ENCODE data around the gene FOXA3.
A peak's percentile ranks its signal among the peaks of the same experiment; 100 is the strongest.

The FOXA3 gene

DNA sequence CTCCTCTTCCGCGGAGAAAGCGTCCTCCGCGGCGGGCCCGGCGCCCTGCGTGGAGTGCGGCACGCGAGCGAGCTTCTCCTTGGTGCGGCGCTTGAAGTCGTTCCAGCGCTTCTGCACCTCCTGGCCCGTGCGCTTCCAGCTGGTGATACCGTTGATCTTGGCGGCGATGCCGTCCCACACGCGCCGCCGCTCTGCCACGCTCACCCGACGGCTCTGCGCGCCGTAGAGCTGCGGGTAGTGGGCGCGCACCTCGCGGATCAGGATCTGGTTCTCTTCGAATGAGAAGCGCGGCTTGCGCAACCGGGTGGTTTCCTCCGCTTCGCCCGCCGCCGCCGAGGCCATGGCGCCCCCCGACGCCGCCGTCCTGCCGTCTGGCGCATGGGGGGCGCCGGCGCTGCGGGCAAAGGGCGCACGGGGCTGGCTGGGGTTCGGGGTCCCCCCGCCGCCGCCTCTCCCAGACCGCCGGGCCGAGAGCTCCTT is 37.3 kb downstream of the FOXA3 start:
- Histone ChIP-seq H3K4me1 (ENCODE audit: insufficient read depth, low read length) (peaks cover 27% of the 10 kb centered on the region), H3K79me2 (ENCODE audit: insufficient read depth, low read length) (peaks cover 28% of the 10 kb centered on the region), H3K27me3 (ENCODE audit: insufficient read depth, low read length, poor library complexity) (no peaks in the 10 kb centered on the region), H2AFZ (ENCODE audit: low read depth, low read length) (no peak overlapping the region), H3K4me2 (ENCODE audit: insufficient read depth, low read length) (peak overlapping the region; percentile 68), H3K36me3 (ENCODE audit: insufficient read depth, low read length) (peaks cover 38% of the 10 kb centered on the region), H3K27ac (ENCODE audit: low read length) (no peak overlapping the region), H3K9ac (ENCODE audit: low read depth, low read length) (peak overlapping the region; percentile 80; the same call in 1 of the 2 replicates), H3K9me3 (ENCODE audit: insufficient read depth, low read length, severe bottlenecking) (no peaks in the 10 kb centered on the region), H3K4me3 (ENCODE audit: low read depth in 1 of 2, low read length in 2 of 2) (peak overlapping the region; percentile 71 to 87; a peak in 3 of 4 replicates), H4K20me1 (ENCODE audit: insufficient read depth, low read length) (0 out of 2 replicates have a peak, but pooled peaks cover 4% of the 10 kb centered on the region)
- no peak for ATAC-seq (ENCODE audit: insufficient read depth, low read depth)
- DNase-seq: peak; percentile 48
- TF ChIP-seq CTCF (IDR thresholded peaks at IDR 0.05; ENCODE audit: borderline replicate concordance, extremely low read depth, low read length, poor library complexity, severe bottlenecking): no peak
- no peak for TF ChIP-seq EZH2 (IDR thresholded peaks at IDR 0.05; ENCODE audit: borderline replicate concordance, low read depth, low read length, severe bottlenecking)

GRCh38 chr19:45901912-45902650 is 38.0 kb downstream of the FOXA3 start, which contains the start of gene MYPOP:
Gene MYPOP (minus strand): TSS chr19:45902613. CDS start chr19:45901773, 840 bp downstream.
- TF ChIP-seq EZH2 (IDR thresholded peaks at IDR 0.05; ENCODE audit: borderline replicate concordance, low read depth, low read length, severe bottlenecking): no peak
- no peak for TF ChIP-seq CTCF (IDR thresholded peaks at IDR 0.05; ENCODE audit: borderline replicate concordance, extremely low read depth, low read length, poor library complexity, severe bottlenecking)
- Histone ChIP-seq H3K9ac (ENCODE audit: low read depth, low read length) (peak within 1 kb of the TSS; percentile 80), H3K4me1 (ENCODE audit: insufficient read depth, low read length) (peaks cover 27% of the 10 kb centered on the region), H3K4me2 (ENCODE audit: insufficient read depth, low read length) (peak within 1 kb of the TSS; percentile 87), H3K27me3 (ENCODE audit: insufficient read depth, low read length, poor library complexity) (no peaks in the 10 kb centered on the region), H3K79me2 (ENCODE audit: insufficient read depth, low read length) (peaks cover 28% of the 10 kb centered on the region), H3K27ac (ENCODE audit: low read length) (peak within 1 kb of the TSS; percentile 85), H3K4me3 (ENCODE audit: low read depth in 1 of 2, low read length in 2 of 2) (peak within 1 kb of the TSS; percentile 71 to 87; a peak in 3 of 4 replicates), H4K20me1 (ENCODE audit: insufficient read depth, low read length) (0 out of 2 replicates have a peak, but pooled peaks cover 4% of the 10 kb centered on the region), H3K9me3 (ENCODE audit: insufficient read depth, low read length, severe bottlenecking) (no peaks in the 10 kb centered on the region), H2AFZ (ENCODE audit: low read depth, low read length) (peak within 1 kb of the TSS; percentile 94), H3K36me3 (ENCODE audit: insufficient read depth, low read length) (peaks cover 38% of the 10 kb centered on the region)
- peak; percentile 34 for DNase-seq
- no peak for ATAC-seq (ENCODE audit: insufficient read depth, low read depth)

DNA sequence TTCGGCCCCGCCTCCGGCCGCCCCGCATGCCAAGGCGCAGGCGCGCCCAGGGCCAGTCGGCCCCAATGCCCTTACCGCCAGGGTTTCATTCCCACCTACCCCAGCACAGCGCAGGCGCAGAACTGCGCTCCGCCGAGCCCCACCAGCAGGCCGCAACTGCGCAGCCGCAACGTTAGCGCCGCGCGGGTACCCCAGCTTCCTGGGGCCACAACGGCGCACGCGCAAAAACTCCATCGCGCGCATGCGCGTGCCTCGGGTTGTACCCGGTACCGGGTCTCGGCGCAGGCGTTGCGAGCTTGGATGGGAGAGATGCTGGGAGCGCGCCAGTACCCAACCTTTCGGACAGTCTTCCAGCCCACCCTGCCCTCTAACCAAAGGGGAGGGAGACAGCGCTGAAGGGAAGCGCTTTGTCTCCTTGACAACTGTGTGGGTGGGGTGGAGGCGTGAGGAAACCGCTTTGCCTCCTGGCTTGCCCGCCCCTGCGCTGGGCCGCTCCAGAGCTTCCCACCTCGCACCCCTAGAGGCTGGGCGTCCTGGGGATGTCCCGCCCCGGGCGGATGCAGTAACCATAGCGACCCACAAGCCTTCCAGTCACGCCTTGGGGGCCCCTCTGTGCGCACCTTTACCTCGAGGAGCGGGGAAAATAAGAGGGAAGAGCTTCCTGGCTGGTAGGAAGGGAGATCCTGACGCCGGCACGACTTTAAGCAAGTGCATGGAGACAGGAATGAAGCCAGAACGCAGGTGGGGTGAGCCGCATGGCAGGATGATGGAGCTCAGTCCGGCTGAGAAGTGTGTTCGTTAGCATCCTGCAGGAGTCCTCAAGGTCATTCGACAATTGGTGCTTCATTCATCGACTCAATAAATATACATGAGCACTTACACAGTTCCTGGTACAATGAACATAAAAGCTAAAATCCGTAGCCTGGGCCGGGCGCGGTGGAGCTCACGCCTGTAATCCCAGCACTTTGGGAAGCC is 38.8 kb downstream of the FOXA3 start:
- Histone ChIP-seq H3K36me3 (ENCODE audit: insufficient read depth, low read length) (peaks cover 32% of the 10 kb centered on the region), H3K9ac (ENCODE audit: low read depth, low read length) (peak overlapping the region; percentile 80), H3K79me2 (ENCODE audit: insufficient read depth, low read length) (peaks cover 25% of the 10 kb centered on the region)

More for the DNA sequence above, 38.8 kb downstream of the FOXA3 start:
- DNase-seq (peak; percentile 99), ATAC-seq (ENCODE audit: insufficient read depth, low read depth) (peak; percentile 90)
- H4K20me1 ChIP-seq (ENCODE audit: insufficient read depth, low read length): 0 out of 2 replicates have a peak, but pooled peaks cover 4% of the 10 kb centered on the region
- peak overlapping the region; percentile 85 for H3K27ac ChIP-seq (ENCODE audit: low read length)
- no peaks in the 10 kb centered on the region for H3K27me3 ChIP-seq (ENCODE audit: insufficient read depth, low read length, poor library complexity)
- peak overlapping the region; percentile 71 to 87; a peak in 3 of 4 replicates for H3K4me3 ChIP-seq (ENCODE audit: low read depth in 1 of 2, low read length in 2 of 2)
- H2AFZ ChIP-seq (ENCODE audit: low read depth, low read length): peak overlapping the region; percentile 94
- no peaks in the 10 kb centered on the region for H3K9me3 ChIP-seq (ENCODE audit: insufficient read depth, low read length, severe bottlenecking)
- TF ChIP-seq CTCF (IDR thresholded peaks at IDR 0.05; ENCODE audit: borderline replicate concordance, extremely low read depth, low read length, poor library complexity, severe bottlenecking) (no peak), EZH2 (IDR thresholded peaks at IDR 0.05; ENCODE audit: borderline replicate concordance, low read depth, low read length, severe bottlenecking) (no peak)
- H3K4me1 ChIP-seq (ENCODE audit: insufficient read depth, low read length): peaks cover 27% of the 10 kb centered on the region
- H3K4me2 ChIP-seq (ENCODE audit: insufficient read depth, low read length): peak overlapping the region; percentile 87
